ENCODE results near the gene GRIK3. TPM values are rescaled to one million over a fixed set of nuclear protein-coding genes. Genes with fewer than 3 reads are reported as not detected.
"Not testable (repeated sequence)": the region's sequence is repeated elsewhere in the genome, so short reads cannot be mapped to it uniquely, and the experiment has no call there.

Gene GRIK3
- total RNA-seq (1 to 10 TPM in 3 of 4 donors, under 1 TPM in 1; 0.95 to 1.8 (median 1.6) TPM), polyA plus RNA-seq (1.6 TPM)
- long read RNA-seq, donor 1, result 0 reads
- long read RNA-seq, donor 2, result 0 reads
- long read RNA-seq, donor 3, partial matches to known transcripts, result 2 of 2 reads
- long read RNA-seq, donor 3, other reads (novel, unspliced or antisense), result 0 of 2 reads
- long read RNA-seq, donor 4, partial matches to known transcripts, result 0 of 3 reads
- long read RNA-seq, donor 4, other reads (novel, unspliced or antisense), result 2 of 3 reads

DNA sequence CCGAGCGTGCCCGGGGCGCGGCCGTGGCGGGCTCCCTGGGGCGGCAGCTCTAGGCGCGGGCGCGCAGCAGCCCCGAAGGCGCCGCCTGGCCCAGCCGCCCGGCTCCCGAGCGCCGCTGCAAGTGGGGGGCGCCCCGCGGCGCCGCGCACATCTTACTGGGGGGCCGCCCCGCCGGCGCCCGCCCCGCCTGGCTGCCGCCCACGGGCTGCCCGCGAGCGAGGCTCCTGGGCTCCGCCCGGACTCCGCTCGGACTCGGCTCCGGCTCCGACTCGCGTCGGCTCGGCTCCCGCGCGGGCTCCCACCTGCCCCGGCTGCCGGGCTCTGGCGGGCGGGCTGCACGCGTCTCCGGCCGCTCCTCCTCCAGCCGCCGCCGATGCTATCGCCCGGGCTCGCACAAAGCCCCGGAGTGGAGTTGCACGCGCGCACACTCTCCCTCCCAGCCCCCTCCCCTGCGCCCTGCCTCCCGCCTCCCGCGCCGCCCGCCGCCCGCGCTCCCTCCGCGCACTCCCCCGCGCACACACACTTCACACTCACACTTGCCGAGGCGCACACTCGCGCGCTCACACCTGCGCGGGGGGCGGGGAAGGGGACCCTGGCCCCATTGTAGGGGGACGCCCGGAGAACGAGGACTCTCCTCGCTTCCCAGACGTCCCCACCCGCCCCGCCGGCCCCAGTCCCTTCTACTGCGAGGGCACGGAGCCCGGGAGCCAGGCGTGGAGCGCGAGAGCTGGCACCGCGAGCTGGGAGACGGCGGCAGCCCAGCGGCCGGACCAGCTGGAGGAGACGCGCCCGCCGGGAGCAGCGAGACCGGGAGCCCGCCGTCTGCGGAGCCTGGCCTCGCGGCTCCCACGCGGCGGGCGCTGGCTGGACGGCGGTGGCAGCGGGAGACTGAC is at the start of gene GRIK3:
Gene GRIK3, minus strand, starts transcription at position 395 of the 893 bp plus-strand sequence. CDS start 407 bp downstream, outside the sequence.
- no peaks in the 10 kb centered on the region for H3K27me3 ChIP-seq (ENCODE audit: control insufficient read depth, insufficient read depth)
- H3K9me3 ChIP-seq (ENCODE audit: control insufficient read depth, low read length), result no peaks in the 10 kb centered on the region
- intact Hi-C loops (cut with DNase I), result no loop called here
- DNase-seq (no peak), ATAC-seq (no peak)
- WGBS, result under 1% methylated on average over 128 of the region's 128 CpGs
- H3K4me1 ChIP-seq (ENCODE audit: control insufficient read depth, insufficient read depth, low read length), result no peaks in the 10 kb centered on the region
- H3K27ac ChIP-seq (ENCODE audit: low read length), result no peak within 1 kb of the TSS
- H3K4me3 ChIP-seq (ENCODE audit: low read length), result peak within 1 kb of the TSS; percentile 14

DNA sequence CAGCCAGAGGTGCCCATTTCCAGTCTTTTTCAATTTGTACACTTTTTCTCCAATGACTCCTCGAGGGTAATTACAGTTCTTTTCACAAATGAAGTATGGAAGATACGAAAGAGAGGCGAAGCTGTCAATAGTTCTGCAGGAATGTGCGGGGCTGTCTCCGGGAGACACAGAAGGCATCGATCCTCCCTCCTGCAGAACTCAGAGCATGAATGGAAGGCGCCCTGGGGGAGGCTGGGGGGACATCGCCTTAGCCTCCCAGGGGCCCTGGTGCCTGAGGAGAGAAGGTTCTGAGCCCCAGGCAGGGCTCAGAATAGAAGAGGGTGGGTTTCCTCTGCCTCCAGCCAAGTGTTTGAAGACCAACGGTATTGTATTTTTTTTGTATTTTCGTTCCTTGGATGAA is 49.7 kb upstream of the GRIK3 start:
- Histone ChIP-seq H3K27ac (ENCODE audit: low read length) (no peak overlapping the region), H3K9me3 (ENCODE audit: control insufficient read depth, low read length) (no peaks in the 10 kb centered on the region), H3K4me1 (ENCODE audit: control insufficient read depth, insufficient read depth, low read length) (no peaks in the 10 kb centered on the region), H3K4me3 (ENCODE audit: low read length) (no peak overlapping the region), H3K27me3 (ENCODE audit: control insufficient read depth, insufficient read depth) (no peaks in the 10 kb centered on the region)
- no peak for DNase-seq
- 67% methylated on average over 10 of the region's 10 CpGs for WGBS
- no peak for ATAC-seq
- intact Hi-C loops (cut with DNase I), result loop anchor here in 1 of 4 donors (5.0 kb wide), 1 partner anchor 138 kb away; no protein-coding TSS in a partner anchor

DNA sequence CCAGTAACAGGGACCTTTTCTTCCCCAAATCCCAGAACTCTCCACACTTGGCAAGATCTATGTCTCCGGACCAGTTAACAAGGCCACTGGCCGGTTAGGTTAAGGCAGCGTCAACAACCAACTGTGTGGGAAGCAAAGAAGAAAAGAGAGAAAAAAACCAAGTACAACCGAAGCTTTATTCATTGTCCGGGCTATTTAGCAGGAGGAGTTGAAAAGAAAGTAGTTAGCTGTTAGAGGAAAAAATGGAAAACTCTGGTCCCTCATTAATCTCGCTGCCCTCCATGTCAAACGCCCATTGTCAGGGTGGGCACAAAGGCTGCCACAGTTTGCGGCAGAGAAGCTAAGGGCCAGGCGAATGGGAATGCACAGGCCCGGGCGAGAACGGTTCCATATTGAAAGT is 49.3 kb upstream of the GRIK3 start:
- ATAC-seq (no peak), DNase-seq (no peak)
- Histone ChIP-seq H3K4me3 (ENCODE audit: low read length) (no peak overlapping the region), H3K27ac (ENCODE audit: low read length) (no peak overlapping the region), H3K4me1 (ENCODE audit: control insufficient read depth, insufficient read depth, low read length) (no peaks in the 10 kb centered on the region), H3K27me3 (ENCODE audit: control insufficient read depth, insufficient read depth) (no peaks in the 10 kb centered on the region), H3K9me3 (ENCODE audit: control insufficient read depth, low read length) (no peaks in the 10 kb centered on the region)
- WGBS, result 81% methylated on average over 12 of the region's 12 CpGs
- intact Hi-C loops (cut with DNase I), result loop anchor here in 1 of 4 donors (5.0 kb wide), 1 partner anchor 139 kb away; no protein-coding TSS in a partner anchor

DNA sequence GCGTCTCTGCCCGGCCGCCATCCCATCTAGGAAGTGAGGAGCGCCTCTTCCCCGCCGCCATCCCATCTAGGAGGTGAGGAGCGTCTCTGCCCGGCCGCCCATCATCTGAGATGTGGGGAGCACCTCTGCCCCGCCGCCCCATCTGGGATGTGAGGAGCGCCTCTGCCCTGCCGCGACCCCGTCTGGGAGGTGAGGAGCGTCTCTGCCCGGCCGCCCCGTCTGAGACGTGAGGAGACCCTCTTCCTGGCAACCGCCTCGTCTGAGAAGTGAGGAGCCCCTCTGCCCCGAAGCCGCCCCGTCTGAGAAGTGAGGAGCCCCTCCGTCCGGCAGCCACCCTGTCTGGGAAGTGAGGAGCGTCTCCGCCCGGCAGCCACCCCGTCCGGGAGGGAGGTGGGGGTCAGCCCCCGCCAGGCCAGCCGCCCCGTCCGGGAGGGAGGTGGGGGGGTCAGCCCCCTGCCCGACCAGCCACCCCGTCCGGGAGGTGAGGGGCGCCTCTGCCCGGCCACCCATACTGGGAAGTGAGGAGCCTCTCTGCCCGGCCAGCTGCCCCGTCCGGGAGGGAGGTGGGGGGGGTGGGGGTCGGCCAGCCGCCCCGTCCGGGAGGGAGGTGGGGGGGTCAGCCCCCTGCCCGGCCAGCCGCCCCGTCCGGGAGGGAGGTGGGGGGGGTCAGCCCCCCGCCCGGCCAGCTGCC is 46.1 kb upstream of the GRIK3 start:
- 96% methylated on average over 43 of the region's 54 CpGs for WGBS
- DNase-seq, result peak in 1 of 3 donors; percentile 61
- ATAC-seq, result not testable (repeated sequence)

DNA sequence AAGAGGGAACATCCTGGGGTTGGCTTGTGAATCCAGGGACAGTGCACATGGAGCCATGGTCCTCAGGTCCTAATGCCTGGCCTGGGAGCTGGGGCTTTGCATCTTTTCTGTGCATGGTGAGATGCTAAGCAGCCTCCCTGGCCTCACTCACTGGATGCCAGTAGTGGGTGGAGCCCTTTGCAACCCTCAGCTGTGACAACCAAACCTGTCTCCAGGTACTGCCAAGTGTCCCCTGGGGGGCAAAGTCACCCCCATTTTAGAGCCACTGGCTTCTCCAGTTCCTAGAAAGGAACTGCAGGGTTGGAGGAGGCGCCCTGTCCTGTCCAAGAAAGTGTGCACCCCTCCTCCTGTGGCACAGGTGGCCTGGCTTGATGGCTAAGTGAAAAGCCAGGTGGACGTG is 44.6 kb upstream of the GRIK3 start:
- intact Hi-C loops (cut with DNase I), result no loop called here
- WGBS, result 80% methylated on average over 2 of the region's 2 CpGs
- Histone ChIP-seq H3K9me3 (ENCODE audit: control insufficient read depth, low read length) (no peaks in the 10 kb centered on the region), H3K27me3 (ENCODE audit: control insufficient read depth, insufficient read depth) (no peaks in the 10 kb centered on the region), H3K4me3 (ENCODE audit: low read length) (no peak overlapping the region), H3K4me1 (ENCODE audit: control insufficient read depth, insufficient read depth, low read length) (no peaks in the 10 kb centered on the region), H3K27ac (ENCODE audit: low read length) (no peak overlapping the region)
- DNase-seq (no peak), ATAC-seq (no peak)

More for the DNA sequence above, 46.1 kb upstream of the GRIK3 start:
- intact Hi-C loops (cut with DNase I), result loop anchor here in 1 of 4 donors (5.0 kb wide), 1 partner anchor 142 kb away; no protein-coding TSS in a partner anchor
- H3K4me1 ChIP-seq (ENCODE audit: control insufficient read depth, insufficient read depth, low read length); H3K27ac ChIP-seq (ENCODE audit: low read length); H3K9me3 ChIP-seq (ENCODE audit: control insufficient read depth, low read length); H3K4me3 ChIP-seq (ENCODE audit: low read length); H3K27me3 ChIP-seq (ENCODE audit: control insufficient read depth, insufficient read depth): not testable (repeated sequence)

DNA sequence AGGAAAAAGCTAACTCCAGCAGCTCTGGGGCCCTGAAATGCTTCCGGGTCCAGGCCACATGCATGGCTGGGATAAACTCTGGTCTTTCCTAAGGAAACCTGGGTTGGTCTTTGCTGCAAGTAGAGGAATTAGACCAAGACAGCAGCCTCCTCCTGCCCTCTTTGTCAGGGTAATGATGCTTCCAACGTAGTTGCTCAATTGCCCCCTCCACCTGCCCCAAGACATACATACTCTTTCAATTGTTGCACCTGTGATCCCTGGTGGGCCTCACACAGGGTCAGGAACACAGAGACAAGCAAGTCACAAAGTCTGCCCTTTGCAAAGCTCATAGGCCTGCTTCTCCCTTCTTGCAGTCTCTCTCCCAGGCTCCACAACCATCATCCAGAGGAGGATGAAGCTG is 41.9 kb upstream of the GRIK3 start:
- intact Hi-C loops (cut with DNase I), result no loop called here
- no peak overlapping the region for H3K27ac ChIP-seq (ENCODE audit: low read length)
- no peaks in the 10 kb centered on the region for H3K27me3 ChIP-seq (ENCODE audit: control insufficient read depth, insufficient read depth)
- no peaks in the 10 kb centered on the region for H3K4me1 ChIP-seq (ENCODE audit: control insufficient read depth, insufficient read depth, low read length)
- 68% methylated on average over 2 of the region's 2 CpGs for WGBS
- no peak overlapping the region for H3K4me3 ChIP-seq (ENCODE audit: low read length)
- no peak for DNase-seq
- no peaks in the 10 kb centered on the region for H3K9me3 ChIP-seq (ENCODE audit: control insufficient read depth, low read length)
- no peak for ATAC-seq

DNA sequence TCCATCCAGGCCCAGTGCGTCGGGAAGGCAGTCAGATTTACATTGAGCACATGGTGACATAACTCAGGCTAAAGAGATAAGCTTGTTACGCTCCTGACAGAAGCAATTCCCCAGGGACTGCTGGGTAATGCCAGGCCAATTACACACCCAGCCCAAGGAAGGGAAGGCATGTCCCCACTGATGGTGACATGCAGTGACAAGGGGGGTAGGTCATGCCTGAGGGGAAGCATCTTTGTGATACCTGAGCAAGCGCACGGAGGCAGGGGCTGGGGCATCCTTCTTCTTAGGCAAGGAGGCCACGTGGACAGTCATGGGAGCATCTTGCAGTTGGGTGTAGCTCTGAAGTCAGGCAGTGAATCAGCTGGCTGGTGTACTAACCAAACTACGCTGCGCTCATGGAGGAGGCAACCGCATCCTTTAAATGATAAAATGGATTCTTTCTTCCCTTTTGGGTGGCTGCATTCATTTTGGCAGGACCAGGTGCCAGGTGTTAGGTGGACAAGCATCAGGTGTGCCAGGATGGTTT is 39.6 kb upstream of the GRIK3 start:
- no peak for DNase-seq
- ATAC-seq, result no peak
- no peaks in the 10 kb centered on the region for H3K9me3 ChIP-seq (ENCODE audit: control insufficient read depth, low read length)
- intact Hi-C loops (cut with DNase I), result no loop called here
- 68% methylated on average over 9 of the region's 9 CpGs for WGBS
- no peak overlapping the region for H3K4me3 ChIP-seq (ENCODE audit: low read length)
- H3K27ac ChIP-seq (ENCODE audit: low read length), result no peak overlapping the region
- H3K27me3 ChIP-seq (ENCODE audit: control insufficient read depth, insufficient read depth), result no peaks in the 10 kb centered on the region
- no peaks in the 10 kb centered on the region for H3K4me1 ChIP-seq (ENCODE audit: control insufficient read depth, insufficient read depth, low read length)

DNA sequence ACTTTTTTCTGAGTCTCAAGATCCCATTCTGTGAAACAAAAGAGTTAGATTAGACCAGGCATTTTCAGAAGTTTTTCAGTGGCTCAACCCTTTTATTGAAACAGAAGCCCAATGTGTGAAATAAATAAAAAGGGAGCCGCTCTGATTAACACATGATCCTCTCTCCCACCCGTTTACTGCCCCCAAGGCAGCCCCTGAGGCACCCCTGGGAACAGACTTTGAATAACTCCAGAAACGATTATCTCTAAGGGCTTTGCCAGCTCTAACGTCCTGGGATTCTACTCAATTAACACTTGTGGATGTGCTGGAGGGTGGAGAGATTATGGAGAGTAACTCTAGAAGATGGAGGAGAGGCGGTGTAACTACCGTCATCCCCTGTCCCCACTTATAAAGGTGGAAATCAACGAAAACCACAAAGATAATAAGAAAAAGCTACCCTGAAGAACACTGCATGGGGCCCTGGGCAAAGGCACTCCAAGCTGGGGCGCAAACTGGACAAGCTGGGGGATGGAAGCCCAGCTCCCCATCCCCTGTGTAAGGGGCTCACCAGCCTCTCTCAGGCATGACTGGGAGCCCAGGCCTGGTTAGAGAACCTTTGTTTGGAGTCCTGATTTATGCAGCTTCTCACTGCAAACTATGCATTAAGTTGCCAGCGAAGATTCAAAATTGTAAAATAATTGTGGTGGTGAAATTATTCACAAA is 39.0 kb upstream of the GRIK3 start:
- ATAC-seq, result no peak
- intact Hi-C loops (cut with DNase I), result no loop called here
- Histone ChIP-seq H3K4me1 (ENCODE audit: control insufficient read depth, insufficient read depth, low read length) (no peaks in the 10 kb centered on the region), H3K27me3 (ENCODE audit: control insufficient read depth, insufficient read depth) (no peaks in the 10 kb centered on the region), H3K4me3 (ENCODE audit: low read length) (no peak overlapping the region), H3K27ac (ENCODE audit: low read length) (no peak overlapping the region), H3K9me3 (ENCODE audit: control insufficient read depth, low read length) (no peaks in the 10 kb centered on the region)
- no peak for DNase-seq
- WGBS, result 58% methylated on average over 9 of the region's 9 CpGs

DNA sequence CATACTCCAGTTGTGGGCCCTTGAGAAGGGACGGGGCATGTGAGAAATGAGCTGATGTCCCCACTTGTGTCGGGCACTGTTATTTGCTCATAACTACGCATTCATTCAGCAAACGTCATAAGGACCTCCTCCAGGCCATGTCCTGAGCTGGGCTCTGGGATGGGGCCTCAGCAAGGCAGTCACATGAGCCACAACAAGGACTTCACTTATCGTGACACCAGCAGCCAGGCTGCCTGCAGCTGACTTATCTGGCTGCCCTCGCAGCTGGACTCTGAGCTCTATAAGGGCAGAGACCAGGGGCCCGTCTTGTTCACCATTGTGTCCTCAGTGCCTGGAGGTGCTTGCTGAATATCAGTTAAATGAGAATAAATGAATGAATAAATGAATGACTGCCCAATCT is 37.5 kb upstream of the GRIK3 start:
- Histone ChIP-seq H3K9me3 (ENCODE audit: control insufficient read depth, low read length) (no peaks in the 10 kb centered on the region), H3K27ac (ENCODE audit: low read length) (no peak overlapping the region), H3K4me1 (ENCODE audit: control insufficient read depth, insufficient read depth, low read length) (no peaks in the 10 kb centered on the region), H3K27me3 (ENCODE audit: control insufficient read depth, insufficient read depth) (no peaks in the 10 kb centered on the region), H3K4me3 (ENCODE audit: low read length) (no peak overlapping the region)
- 38% methylated on average over 7 of the region's 7 CpGs for WGBS
- no peak for DNase-seq
- intact Hi-C loops (cut with DNase I), result no loop called here
- peak in 1 of 2 donors; percentile 69 for ATAC-seq

DNA sequence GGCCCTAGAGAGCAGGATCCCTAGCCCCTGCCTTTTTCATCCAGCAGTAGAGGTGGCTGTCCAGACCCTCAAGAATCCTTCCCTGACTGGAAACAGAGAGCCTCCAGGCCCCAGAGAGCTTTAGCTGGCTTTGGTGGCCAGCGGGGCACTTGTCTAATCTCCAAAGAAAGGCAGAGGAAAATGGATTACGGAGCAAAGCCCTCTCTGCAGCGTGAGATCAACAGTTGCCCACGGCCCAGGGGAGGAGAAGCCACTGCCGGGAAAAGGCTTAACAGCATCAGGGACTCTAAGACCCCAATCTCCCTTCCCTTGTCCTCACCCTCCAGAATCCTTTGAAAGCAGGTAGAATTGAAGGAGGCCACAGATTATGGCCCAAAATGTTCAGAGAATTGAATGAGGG is 35.8 kb upstream of the GRIK3 start:
- Histone ChIP-seq H3K9me3 (ENCODE audit: control insufficient read depth, low read length) (no peaks in the 10 kb centered on the region), H3K4me1 (ENCODE audit: control insufficient read depth, insufficient read depth, low read length) (no peaks in the 10 kb centered on the region), H3K27ac (ENCODE audit: low read length) (no peak overlapping the region), H3K4me3 (ENCODE audit: low read length) (no peak overlapping the region), H3K27me3 (ENCODE audit: control insufficient read depth, insufficient read depth) (no peaks in the 10 kb centered on the region)
- ATAC-seq, result no peak
- WGBS, result 71% methylated on average over 5 of the region's 5 CpGs
- DNase-seq, result no peak
- intact Hi-C loops (cut with DNase I), result no loop called here
